Measurements from ENCODE around the gene RNF208. TPM values are rescaled to one million over a fixed set of nuclear protein-coding genes. Genes with fewer than 3 reads are reported as not detected.
A peak's percentile ranks its signal among the peaks of the same experiment; 100 is the strongest.

RNF208 gene
- total and polyA plus RNA-seq, 9 of the 15 experiments (the other 6 are each of a cell fraction or from before 2014, with no cell fraction given): 0.15 to 6.9 (median 0.50) TPM; not detected in 2

- TF ChIP-seq XRCC5 (IDR thresholded peaks at IDR 0.05; ENCODE audit: low read depth, low read length) (no peak), MAX (CRISPR knock-in tag; IDR thresholded peaks at IDR 0.05) (peak; percentile 76), ZEB2 (IDR thresholded peaks at IDR 0.05) (peak; percentile 67; the same call in 1 of the 2 replicates), CBX1 (IDR thresholded peaks at IDR 0.05; ENCODE audit: low read depth) (no peak), NCOR1 (IDR thresholded peaks at IDR 0.05) (peak; percentile 85), CREM (IDR thresholded peaks at IDR 0.05; ENCODE audit: low read depth) (0 out of 2 replicates have a peak, but pooled peaks have one; percentile 6), CC2D1A (IDR thresholded peaks at IDR 0.05) (0 out of 2 replicates have a peak, but pooled peaks have one; percentile 51), SMAD4 (CRISPR knock-in tag; conservative IDR thresholded peaks at IDR 0.05) (peak; percentile 95), STAT5A (IDR thresholded peaks at IDR 0.05; ENCODE audit: borderline replicate concordance, low read length) (no peak), ZNF24 (IDR thresholded peaks at IDR 0.05) (no peak), FOXK1 (CRISPR knock-in tag; IDR thresholded peaks at IDR 0.05; ENCODE audit: borderline replicate concordance) (no peak), HBP1 (CRISPR knock-in tag; IDR thresholded peaks at IDR 0.05) (peak; percentile 90; the same call in 1 of the 2 replicates), NCOA4 (IDR thresholded peaks at IDR 0.05; ENCODE audit: partially characterized antibody) (peak; percentile 86), NR1H2 (CRISPR knock-in tag; IDR thresholded peaks at IDR 0.05) (no peak), GATAD2A (IDR thresholded peaks at IDR 0.05) (peak; percentile 35; the same call in 1 of the 2 replicates), ZNF263 (CRISPR knock-in tag; IDR thresholded peaks at IDR 0.05; ENCODE audit: borderline replicate concordance) (no peak), ZNF75A (CRISPR knock-in tag; IDR thresholded peaks at IDR 0.05) (no peak), BMI1 (IDR thresholded peaks at IDR 0.05; ENCODE audit: low read length) (no peak), TARDBP (IDR thresholded peaks at IDR 0.05) (no peak), ZNF311 (CRISPR knock-in tag; IDR thresholded peaks at IDR 0.05) (peak; percentile 6; the same call in 1 of the 2 replicates), KDM4B (IDR thresholded peaks at IDR 0.05; ENCODE audit: borderline replicate concordance in 2 of 2, low read depth in 1 of 2) (no peak), MTA1 (IDR thresholded peaks at IDR 0.05; ENCODE audit: borderline replicate concordance) (peak; percentile 82), SOX6 (IDR thresholded peaks at IDR 0.05) (peak; percentile 62; the same call in 1 of the 2 replicates), SPI1 (IDR thresholded peaks at IDR 0.05; ENCODE audit: borderline replicate concordance, low read depth, low read length) (peak; percentile 28; the same call in 1 of the 2 replicates), ZC3H8 (IDR thresholded peaks at IDR 0.05) (peak; percentile 34; the same call in 1 of the 2 replicates)
- TF ChIP-seq, protein P1, sequence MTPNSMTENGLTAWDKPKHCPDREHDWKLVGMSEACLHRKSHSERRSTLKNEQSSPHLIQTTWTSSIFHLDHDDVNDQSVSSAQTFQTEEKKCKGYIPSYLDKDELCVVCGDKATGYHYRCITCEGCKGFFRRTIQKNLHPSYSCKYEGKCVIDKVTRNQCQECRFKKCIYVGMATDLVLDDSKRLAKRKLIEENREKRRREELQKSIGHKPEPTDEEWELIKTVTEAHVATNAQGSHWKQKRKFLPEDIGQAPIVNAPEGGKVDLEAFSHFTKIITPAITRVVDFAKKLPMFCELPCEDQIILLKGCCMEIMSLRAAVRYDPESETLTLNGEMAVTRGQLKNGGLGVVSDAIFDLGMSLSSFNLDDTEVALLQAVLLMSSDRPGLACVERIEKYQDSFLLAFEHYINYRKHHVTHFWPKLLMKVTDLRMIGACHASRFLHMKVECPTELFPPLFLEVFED (CRISPR knock-in tag; conservative IDR thresholded peaks at IDR 0.05): peak; percentile 95
These were observed 46.6 kb upstream of the RNF208 start (continued) for GRCh38 chr9:137268538-137269201.

All from K562 (cell line).